IPS DF 6.9 (cell line): ENCODE results near the gene PROX1.

Experiments
- DNase-seq: peaks from one replicate; pipeline ENCODE4 v3.0.0-alpha.2; 2013; ENCODE audit warnings: low read depth, low spot score
- H3K27ac ChIP-seq: one replicate; pipeline ENCODE4 v1.5.1; 2013; ENCODE audit warnings: low read length, control low read depth
- H3K27me3 ChIP-seq: 2 replicates; pipeline ENCODE4 v1.6.1; 2013; ENCODE audit warnings: mild to moderate bottlenecking, low read length; ENCODE audit not compliant: control insufficient read depth, insufficient read depth
- H3K36me3 ChIP-seq: 2 replicates; pipeline ENCODE4 v1.6.1; 2013; ENCODE audit warnings: low read length; ENCODE audit not compliant: control insufficient read depth, insufficient read depth
- H3K4me1 ChIP-seq: 2 replicates; pipeline ENCODE4 v1.6.1; 2013; ENCODE audit warnings: low read length; ENCODE audit not compliant: control insufficient read depth, insufficient read depth
- H3K4me3 ChIP-seq: 2 replicates; pipeline ENCODE4 v1.5.1; 2013; ENCODE audit warnings: mild to moderate bottlenecking, low read length
- H3K9me3 ChIP-seq: 2 replicates; pipeline ENCODE4 v1.6.1; 2013; ENCODE audit warnings: low read length, inconsistent platforms; ENCODE audit not compliant: control insufficient read depth, insufficient read depth
- WGBS: extraction: QIAGEN DNeasy Blood & Tissue Kit; methylation state at CpG from one replicate; pipeline ENCODE4 v1.1.7; 2013; ENCODE audit warnings: mixed read lengths, missing lambda C conversion rate; ENCODE audit not compliant: insufficient read length, insufficient coverage; 5-methylcytosine and 5-hydroxymethylcytosine counted together

PROX1 gene

DNA sequence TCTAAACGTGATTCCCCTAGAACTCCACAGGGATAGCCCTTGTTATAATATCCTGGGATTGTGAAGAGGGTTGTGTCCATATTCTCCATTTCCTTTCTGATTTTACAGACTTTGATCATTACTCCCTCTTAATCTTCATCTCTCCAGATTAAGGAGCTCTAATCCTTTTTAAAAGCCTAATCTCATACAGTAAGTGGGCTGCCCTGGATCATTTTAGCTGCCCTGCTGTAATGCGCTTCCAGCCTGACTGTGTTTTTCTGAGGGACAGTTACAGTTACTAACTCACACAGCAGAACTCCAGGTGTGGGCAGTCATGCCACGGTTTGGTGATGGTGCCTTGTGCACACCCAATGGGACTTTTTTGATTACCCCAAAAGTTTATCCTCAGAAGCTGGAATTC, 33.5 kb downstream of the PROX1 start:
- Histone ChIP-seq H3K27ac (no peak overlapping the region), H3K36me3 (no peaks in the 10 kb centered on the region; the same call in 1 of the 2 replicates), H3K4me3 (no peak overlapping the region), H3K4me1 (peaks cover 5% of the 10 kb centered on the region; the same call in 1 of the 2 replicates), H3K9me3 (no peaks in the 10 kb centered on the region), H3K27me3 (no peaks in the 10 kb centered on the region)
- no CpG with 5 or more reads among the region's 3 CpGs for WGBS
- no peak for DNase-seq

DNA sequence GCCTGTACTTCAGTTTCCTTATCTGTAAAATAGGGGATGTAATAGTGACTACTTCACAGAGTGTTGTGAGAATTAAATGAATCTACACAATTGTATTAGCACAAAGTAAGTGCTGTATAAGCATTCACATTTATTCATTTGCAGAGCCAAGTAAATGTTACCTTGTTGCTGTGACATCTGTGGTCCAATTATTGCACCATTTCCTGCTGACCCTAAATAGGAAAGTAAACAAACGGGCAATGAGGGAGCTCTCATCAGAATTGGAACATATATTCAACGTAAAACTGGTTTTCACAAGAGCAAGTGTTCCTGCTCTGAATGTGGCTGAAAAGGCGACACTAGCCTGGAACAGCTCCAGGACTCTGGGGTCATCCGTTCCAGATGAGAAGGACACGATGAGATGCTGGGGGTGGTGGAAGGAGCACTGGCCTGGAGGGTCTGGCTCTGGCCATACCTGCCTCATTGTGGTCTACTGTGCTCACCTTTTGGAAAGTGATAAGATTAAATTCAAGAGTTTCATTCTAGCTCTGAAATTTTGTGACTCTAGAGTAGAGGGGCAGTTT, 34.5 kb downstream of the PROX1 start:
- Histone ChIP-seq H3K4me3 (no peak overlapping the region), H3K27ac (no peak overlapping the region), H3K36me3 (no peaks in the 10 kb centered on the region; the same call in 1 of the 2 replicates), H3K9me3 (no peaks in the 10 kb centered on the region), H3K4me1 (peaks cover 5% of the 10 kb centered on the region; the same call in 1 of the 2 replicates), H3K27me3 (no peaks in the 10 kb centered on the region)
- no CpG with 5 or more reads among the region's 5 CpGs for WGBS
- DNase-seq, result no peak

DNA sequence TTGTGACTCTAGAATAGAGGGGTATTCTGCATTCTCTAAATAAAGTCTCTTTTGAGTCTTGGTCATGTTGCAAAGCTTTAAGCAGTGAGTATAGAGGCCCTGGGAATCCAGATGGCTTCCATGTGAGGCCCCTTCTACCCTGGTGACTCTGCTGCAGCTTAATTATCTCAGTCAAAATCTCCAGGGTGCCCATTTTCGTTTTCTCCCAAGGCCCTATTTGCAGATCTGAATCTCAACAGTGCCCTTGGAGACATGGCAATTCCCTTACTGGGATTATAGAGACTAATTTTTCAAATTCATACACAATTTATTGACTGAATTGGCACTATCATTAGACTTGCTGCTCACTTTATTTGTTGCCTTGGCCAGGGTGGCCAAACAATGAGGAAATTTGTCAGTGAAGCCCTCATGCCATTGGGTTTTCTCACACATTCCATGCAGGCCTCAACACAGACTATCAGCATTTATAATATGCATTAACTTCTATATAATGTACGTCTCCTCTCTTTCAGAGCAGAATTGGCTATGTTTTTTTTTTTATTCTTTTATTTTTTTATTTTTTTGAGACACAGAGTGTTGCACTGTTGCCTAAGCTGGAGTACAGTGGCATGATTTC, 35.1 kb downstream of the PROX1 start:
- H3K36me3 ChIP-seq, result no peaks in the 10 kb centered on the region; the same call in 1 of the 2 replicates
- peaks cover 3% of the 10 kb centered on the region; the same call in 1 of the 2 replicates for H3K4me1 ChIP-seq
- no peak overlapping the region for H3K27ac ChIP-seq
- H3K27me3 ChIP-seq, result no peaks in the 10 kb centered on the region
- no CpG with 5 or more reads among the region's 2 CpGs for WGBS
- no peak for DNase-seq
- H3K4me3 ChIP-seq, result no peak overlapping the region
- H3K9me3 ChIP-seq, result no peaks in the 10 kb centered on the region

DNA sequence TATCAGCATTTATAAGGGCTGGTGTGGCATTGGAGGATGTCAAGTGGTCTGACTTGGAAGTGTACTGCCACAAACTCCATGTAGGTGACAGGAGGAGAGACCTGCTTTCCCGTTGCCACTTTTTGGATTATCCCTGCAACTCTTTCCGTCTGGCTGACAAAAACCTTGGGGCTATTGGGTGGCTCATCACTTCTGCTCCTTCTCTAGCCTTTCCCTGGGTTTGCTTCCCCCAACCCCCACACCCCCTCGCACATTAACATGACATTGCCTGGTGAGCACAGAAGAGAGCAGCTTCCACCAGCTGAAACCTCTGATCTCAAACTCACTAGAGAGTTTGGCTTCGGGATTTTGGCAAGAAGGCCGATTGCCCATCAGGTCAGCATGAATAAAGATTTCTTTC, 39.2 kb downstream of the PROX1 start:
- Histone ChIP-seq H3K9me3 (no peaks in the 10 kb centered on the region), H3K4me3 (no peak overlapping the region), H3K27me3 (no peaks in the 10 kb centered on the region), H3K36me3 (no peaks in the 10 kb centered on the region; the same call in 1 of the 2 replicates), H3K27ac (no peak overlapping the region), H3K4me1 (peaks cover 9% of the 10 kb centered on the region)
- DNase-seq, result peak; percentile 37
- no CpG with 5 or more reads among the region's 5 CpGs for WGBS

DNA sequence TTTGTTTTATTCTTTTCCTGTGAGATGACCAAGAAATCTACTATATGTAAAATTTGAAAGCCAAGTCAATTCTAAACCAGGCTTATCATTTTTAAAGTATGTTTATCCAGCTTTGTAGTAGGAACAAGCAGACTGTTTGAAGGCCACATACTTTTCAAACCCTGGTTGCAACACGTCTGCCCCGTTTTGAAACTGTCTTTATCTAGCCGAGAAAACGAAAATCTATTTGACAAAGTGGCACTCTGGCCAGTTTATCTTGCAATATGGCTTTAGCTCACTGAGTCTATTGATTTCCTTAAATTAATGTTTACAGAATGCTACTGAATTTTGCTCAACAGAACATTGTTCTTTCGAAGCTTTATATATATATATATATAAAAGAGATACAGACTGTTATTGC, 39.7 kb downstream of the PROX1 start:
- no CpG with 5 or more reads among the region's 5 CpGs for WGBS
- no peak overlapping the region for H3K4me3 ChIP-seq
- H3K4me1 ChIP-seq, result peaks cover 9% of the 10 kb centered on the region

DNA sequence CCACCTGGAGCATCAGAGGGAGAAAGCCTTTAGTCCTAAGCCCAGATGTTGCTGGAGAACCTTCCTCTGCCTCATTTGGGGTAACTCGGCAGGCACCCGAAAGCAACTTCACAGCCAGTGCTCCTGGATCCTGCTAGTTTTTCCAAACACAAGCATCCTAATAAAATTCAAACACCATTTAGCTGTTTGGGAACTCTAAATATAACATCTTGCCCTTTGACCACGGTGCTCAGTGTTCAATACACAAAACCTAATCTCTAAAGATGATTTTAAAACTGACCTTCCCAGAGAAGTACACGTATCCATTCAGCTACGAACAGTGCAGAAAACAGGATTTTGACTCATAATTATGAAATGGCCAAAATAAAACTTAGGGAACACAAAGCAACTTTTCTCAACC, 40.3 kb downstream of the PROX1 start:
- no peak for DNase-seq

More for the DNA sequence above, 39.7 kb downstream of the PROX1 start:
- Histone ChIP-seq H3K36me3 (no peaks in the 10 kb centered on the region; the same call in 1 of the 2 replicates), H3K27me3 (no peaks in the 10 kb centered on the region), H3K27ac (no peak overlapping the region), H3K9me3 (no peaks in the 10 kb centered on the region)
- DNase-seq, result no peak

DNA sequence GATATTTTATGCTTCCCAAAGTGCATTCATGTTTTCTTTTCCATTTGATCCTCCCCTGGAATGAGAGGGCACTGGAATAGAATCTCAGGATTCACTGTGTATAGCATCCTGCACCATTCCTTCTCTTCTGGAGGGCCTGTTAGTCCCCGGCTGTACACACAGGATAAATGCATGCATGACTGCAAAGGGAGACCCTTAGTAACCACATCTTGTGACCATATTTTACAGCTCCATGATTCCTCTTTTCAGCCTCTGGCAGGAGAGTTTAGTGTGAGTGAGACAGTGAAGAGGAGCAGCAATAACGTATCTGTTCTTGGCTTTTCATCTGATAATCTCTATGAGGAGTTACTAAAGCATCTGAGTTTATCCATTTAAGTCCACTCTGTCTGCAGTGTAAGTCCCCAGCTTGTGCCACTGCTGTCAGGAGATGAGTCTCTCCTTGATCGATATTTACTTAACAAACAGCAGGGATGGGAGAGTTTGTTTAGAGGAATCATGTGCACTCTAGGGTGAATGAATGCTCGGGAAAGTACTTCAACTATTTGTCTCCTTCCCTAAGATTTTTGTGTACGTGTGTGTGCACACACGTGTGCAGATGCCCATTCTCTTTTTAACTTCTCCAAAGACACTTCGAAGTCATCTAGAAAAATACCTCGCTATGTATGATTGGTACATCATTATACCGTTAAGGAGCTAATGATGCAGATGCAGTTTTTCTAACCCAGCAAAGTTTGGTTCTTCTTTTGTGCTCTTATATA, 41.1 kb downstream of the PROX1 start:
- Histone ChIP-seq H3K36me3 (no peaks in the 10 kb centered on the region; the same call in 1 of the 2 replicates), H3K27me3 (no peaks in the 10 kb centered on the region), H3K4me1 (peaks cover 9% of the 10 kb centered on the region), H3K4me3 (no peak overlapping the region), H3K9me3 (no peaks in the 10 kb centered on the region), H3K27ac (no peak overlapping the region)
- no CpG with 5 or more reads among the region's 9 CpGs for WGBS
- DNase-seq, result no peak

More for the DNA sequence above, 40.3 kb downstream of the PROX1 start:
- H3K27me3 ChIP-seq, result no peaks in the 10 kb centered on the region
- H3K27ac ChIP-seq, result no peak overlapping the region
- no peak overlapping the region for H3K4me3 ChIP-seq
- no peaks in the 10 kb centered on the region; the same call in 1 of the 2 replicates for H3K36me3 ChIP-seq
- WGBS, result no CpG with 5 or more reads among the region's 5 CpGs
- peaks cover 9% of the 10 kb centered on the region for H3K4me1 ChIP-seq
- H3K9me3 ChIP-seq, result no peaks in the 10 kb centered on the region

DNA sequence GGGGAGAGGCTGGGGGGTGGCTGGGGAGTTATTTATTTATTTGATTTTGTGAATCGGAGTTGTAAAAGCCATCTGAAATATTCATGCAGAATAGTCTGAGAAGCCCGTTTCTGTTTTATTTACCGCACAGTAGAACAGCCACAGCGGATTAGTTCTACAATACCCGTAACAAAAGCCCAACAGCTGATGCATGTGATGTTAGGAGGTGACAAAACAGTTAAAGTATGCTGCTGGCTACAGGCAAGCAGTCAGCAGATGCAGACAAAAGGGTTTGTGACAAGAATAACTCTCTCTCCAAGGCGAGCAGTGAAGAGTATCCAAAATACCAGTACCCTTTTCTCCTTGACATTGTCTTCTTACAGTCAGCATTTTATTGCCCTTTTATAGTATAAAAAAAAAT, 42.0 kb downstream of the PROX1 start:
- no peak for DNase-seq
- no peaks in the 10 kb centered on the region; the same call in 1 of the 2 replicates for H3K36me3 ChIP-seq
- no peaks in the 10 kb centered on the region for H3K9me3 ChIP-seq
- peaks cover 9% of the 10 kb centered on the region for H3K4me1 ChIP-seq
- no peak overlapping the region for H3K27ac ChIP-seq
- 100% methylated on average over 1 of the region's 6 CpGs for WGBS
- no peaks in the 10 kb centered on the region for H3K27me3 ChIP-seq
- H3K4me3 ChIP-seq, result no peak overlapping the region

DNA sequence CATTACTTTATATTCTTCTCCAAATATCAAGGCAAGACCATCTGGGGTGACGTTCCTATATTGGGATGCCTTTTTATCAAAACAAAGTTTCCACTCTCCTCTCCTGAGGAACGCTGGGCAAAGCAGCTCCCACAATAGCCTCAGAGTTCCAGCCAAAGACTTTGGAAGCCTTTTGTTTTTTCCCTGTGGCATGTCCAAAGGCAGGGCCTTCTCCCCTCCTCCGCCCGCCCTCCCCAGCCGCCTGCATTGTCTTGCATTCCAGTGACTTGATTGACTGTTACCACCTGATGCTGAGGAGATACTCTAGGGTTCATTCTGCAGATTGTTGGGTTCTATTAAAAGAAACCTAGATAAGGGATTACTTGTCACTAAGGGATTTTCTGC, 43.5 kb downstream of the PROX1 start:
- H3K9me3 ChIP-seq, result no peaks in the 10 kb centered on the region
- WGBS, result no CpG with 5 or more reads among the region's 5 CpGs
- H3K4me3 ChIP-seq, result no peak overlapping the region
- no peak for DNase-seq
- peaks cover 9% of the 10 kb centered on the region for H3K4me1 ChIP-seq
- no peaks in the 10 kb centered on the region for H3K27me3 ChIP-seq
- H3K36me3 ChIP-seq, result no peaks in the 10 kb centered on the region
- H3K27ac ChIP-seq, result no peak overlapping the region

DNA sequence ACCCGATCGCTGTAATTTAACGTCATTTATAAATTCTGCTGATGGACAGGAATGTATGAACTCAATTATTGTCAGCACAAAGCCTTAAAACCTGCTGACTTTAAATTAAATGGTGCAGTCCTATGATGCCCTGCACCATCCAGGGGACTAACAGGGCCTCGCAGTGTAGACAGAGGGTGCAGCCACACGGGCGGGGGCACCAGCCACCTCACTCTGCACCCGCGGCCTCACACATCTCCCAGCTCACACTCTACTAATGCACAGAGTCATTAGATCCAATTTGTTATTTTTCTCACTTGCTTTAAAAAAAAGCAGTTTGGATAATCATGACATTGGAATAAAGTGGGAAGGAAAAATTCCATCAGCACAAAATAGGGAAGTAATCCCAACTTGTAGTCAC, 49.7 kb downstream of the PROX1 start:
- no peaks in the 10 kb centered on the region for H3K9me3 ChIP-seq
- no peaks in the 10 kb centered on the region; the same call in 1 of the 2 replicates for H3K4me1 ChIP-seq
- no peaks in the 10 kb centered on the region for H3K36me3 ChIP-seq
- DNase-seq, result no peak
- H3K27ac ChIP-seq, result no peak overlapping the region
- no peaks in the 10 kb centered on the region for H3K27me3 ChIP-seq
- WGBS, result no CpG with 5 or more reads among the region's 8 CpGs
- H3K4me3 ChIP-seq, result no peak overlapping the region
